NCI-H226 (cell line): ENCODE measurements around the gene TWNK.

Source experiments
- DNase-seq: peaks from one replicate; pipeline ENCODE4 v3.0.0-alpha.2; 2015

The TWNK gene

GRCh38 chr10:101013365-101013825 lies 26.1 kb downstream of the TWNK start:
- no peak for DNase-seq

- DNase-seq, result peak; percentile 50
Observed at GRCh38 chr10:101014230-101014884, 27.0 kb downstream of the TWNK start.

DNA sequence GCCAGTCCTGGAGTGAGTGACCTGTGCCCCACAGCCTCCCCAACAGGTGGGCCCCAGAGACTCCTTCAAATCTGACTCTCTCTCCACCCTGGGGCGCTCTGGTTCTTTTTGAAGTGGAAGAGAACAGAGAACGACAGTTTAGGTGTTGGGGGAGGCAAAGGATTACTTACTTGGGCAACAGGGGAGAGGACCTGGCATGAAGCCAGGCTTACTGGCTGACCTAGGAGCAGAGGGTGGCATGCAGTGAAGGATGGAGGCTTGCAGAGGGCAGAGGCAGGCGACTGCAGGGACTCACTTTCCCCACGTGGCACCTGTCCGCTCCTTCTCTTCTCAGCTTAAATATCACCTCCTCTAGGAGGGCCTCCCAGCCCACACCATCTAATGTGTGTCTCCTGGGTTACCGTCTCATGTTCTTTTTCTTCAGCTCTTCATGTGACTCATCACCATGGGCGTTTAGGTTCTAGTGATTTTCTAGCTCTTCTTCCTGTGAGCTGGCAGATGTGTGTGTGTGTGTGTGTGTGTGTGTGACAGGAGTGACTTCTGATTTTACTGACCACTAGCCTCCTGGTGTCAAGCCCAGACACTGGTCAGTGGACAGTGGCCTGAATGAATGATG lies 27.7 kb downstream of the TWNK start:
- DNase-seq, result peak; percentile 79

DNA sequence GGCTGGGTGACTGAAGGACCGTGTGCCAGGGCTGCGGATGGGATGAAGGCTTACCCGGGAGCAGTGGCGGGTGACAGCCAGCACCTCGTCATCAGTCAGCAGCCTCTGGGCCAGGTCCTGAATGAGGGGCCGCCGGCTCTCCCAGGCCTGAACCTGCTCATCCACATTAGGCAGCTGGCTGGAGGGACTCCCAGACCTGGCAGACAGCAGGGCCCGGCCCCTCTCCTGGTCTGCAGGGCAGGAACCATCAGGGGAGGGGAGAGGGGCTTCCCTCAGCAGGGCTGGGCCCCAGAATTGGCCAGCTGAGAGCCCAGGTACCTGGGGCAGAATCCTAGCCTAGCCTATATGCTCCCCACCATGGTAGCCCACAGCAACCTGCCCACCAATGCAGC lies 28.2 kb downstream of the TWNK start:
- no peak for DNase-seq

- no peak for DNase-seq
Observed at GRCh38 chr10:101016814-101017213, 29.5 kb downstream of the TWNK start.

DNA sequence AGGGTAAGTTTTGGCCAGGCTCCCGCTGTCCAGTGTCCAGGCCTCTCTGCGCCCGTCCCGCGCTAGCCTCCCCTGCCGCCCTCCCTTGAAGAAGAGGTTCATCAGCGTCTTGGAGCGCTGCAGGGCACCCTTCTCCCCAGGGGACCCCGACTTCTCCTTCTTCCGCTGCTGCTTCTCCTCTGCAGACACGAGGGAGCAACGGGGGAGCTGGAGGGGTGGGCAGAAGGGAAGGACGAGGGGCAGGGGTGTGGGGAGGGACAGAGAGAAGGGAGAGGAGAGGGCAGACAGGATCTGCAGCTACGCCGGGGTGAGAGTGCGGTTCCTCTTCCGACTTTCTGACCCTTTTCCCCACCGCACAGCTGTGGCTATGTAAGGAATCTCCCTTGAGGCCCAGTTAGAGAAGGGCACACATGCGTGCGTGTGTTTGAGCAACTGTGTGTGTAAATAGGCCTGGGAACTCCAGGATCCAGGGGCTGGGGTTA lies 30.8 kb downstream of the TWNK start:
- DNase-seq, result no peak

GRCh38 chr10:101018600-101019439 lies 31.5 kb downstream of the TWNK start:
- peak; percentile 74 for DNase-seq

GRCh38 chr10:101019440-101019703 lies 32.0 kb downstream of the TWNK start:
- no peak for DNase-seq

DNA sequence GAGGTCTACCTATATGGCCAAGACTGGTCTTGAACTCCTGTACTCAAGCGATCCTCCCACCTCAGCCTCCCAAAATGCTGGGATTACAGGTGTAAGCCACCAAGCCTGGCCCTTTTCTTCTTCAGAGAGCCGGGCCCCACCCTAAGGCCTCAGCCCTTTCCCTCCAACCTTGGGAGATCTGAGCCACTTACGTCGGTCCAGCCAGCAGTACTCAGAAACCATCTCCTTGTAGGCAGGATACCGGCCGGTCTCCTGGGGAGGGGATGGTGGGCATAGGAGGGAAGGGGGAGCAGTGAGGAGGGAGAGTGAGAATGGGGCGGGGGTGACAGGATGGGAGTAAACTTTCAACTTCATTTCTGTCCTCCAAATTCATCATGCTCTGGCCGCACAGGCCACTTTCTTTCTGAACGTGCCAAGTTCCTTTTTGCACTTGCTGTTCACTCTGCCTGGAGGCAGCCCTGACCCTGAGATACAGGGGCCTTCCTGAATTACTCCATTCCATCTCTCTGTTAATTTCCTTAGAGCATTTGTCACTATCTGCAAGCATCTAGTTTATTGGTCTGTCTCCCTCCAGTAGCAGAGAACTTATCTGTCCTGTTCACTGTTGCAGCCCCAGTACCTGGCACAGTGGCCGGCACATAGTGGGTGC lies 33.2 kb downstream of the TWNK start:
- DNase-seq, result no peak

- DNase-seq, result no peak
Observed at GRCh38 chr10:101021239-101021638, 33.9 kb downstream of the TWNK start.

- no peak for DNase-seq
Observed at GRCh38 chr10:101021692-101022251, 34.4 kb downstream of the TWNK start.

- DNase-seq, result no peak
Observed at GRCh38 chr10:101022967-101023705, 35.8 kb downstream of the TWNK start.

- DNase-seq, result no peak
Observed at GRCh38 chr10:101027106-101027720, 39.9 kb downstream of the TWNK start.

DNA sequence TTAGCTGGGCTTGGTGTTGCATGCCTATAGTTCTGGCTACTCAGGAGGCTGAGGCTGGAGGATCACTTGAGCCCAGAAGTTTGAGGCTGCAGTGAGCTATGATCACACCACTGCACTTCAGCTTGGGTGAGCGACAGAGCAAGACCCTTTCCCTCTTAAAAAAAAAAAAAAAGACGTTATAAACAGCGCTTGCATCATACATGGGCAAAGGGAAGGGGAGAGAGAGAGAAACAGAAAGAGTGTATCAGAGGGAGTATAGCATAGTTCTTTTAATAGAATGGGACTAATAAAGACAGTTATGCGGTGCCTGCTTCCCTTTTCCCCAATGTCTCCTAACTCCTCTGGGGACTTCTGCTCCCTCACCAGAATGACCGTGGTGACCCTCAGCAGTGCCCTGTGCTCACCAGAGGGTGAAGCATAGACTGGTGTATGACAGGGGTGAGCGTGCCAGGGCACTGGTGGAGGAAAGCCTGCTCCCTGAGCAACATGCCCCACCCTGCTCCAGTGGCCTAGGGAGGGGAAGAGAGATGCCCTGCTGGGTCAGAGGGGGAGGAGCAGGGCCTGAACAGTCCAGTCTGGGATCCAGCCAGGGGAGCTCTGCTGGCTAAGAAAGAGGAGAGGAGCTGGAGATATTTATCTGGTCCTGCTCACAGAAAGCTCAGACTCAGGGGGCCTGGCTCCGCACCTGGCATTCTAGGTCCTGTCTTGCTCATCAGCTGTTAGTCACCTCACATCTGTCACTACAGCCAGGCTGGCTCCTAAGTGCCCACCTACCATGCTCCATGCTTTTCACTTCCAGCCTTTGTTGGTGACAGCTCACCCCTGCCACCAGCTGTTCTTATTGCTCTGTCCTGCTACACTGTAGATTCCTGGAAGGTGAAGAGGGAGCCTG lies 41.3 kb downstream of the TWNK start:
- DNase-seq, result no peak

DNA sequence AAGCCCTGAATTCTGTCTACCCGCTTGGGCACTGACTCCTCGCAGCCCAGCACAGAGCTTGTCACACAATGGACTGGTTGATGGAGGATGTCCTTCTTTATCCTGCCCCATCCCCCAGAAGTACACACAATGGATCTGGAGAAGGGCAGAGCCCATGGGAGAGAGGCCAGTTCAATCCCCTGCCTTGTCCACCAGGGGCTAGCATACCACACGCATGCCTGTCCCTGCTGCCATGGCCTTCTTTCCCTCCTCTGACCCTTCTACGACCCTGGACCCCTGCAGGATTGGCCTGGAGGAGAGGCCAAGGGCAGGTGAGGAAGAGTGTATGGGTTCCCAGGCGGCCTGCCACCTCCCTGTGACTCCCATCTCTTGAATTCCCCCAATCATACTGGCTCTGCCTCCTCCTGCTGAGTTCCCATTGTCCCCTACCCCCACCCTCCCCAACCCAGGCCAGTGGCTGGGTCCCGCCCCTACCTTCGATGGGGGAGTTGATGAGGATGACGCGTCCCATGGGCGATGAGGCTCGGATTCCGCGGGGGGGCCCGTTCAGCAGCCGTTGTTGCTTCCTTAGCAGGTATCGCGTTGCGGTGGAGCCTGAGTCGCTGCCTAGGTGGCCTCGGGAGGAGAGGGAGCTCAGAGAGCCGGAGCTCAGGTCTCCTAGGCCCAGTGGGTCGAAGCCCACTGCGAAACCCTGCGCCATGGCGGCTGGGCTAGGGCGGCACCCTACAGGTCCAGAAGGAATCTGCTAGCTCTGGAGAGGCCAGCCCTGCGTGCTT lies 42.4 kb downstream of the TWNK start:
- no peak for DNase-seq

GRCh38 chr10:101030496-101031127 lies 43.3 kb downstream of the TWNK start:
- no peak for DNase-seq

DNA sequence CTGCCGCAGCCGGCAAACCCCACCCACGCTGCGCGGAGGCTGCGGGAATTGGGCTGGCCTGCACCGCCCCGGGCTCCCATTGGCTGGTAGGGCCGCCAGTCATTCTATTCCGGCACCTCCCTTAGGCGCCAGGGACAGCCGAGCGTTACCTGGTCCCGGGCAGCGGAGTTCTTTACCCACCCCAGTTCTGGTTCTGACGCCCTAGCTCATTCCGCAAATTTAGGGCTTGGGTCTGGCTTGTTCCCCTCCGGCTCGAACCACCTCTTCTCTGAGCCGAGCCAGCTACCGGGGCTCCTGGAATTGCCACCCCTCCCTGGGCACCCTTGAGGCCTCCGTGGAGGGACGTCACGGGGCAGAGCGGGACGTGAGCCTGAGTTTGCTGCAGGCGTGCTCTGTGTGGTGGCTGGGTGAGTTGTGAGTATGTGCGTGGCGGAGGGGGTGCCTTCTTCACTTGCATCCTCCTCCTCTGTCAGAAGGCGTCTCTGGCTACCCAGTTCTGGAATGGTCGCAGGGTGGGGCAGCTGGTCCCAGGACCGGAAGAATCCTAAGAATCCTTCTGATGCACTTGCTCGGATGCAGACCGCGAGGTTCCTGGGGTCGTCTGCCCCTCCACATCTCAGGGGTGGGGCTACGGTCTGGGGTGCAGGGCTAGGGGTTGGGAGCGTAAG lies 43.9 kb downstream of the TWNK start, which contains the start of the genes PDZD7 and SFXN3:
Gene PDZD7 (minus strand): TSS at position 2 of the 668 bp plus-strand sequence. CDS start 910 bp downstream, outside the sequence.
Gene SFXN3 (plus strand): TSS at position 107 of the 668 bp plus-strand sequence. CDS start 3,461 bp downstream, outside the sequence.
- peak; percentile 86 for DNase-seq

- DNase-seq, result peak; percentile 63
Observed at GRCh38 chr10:101031796-101032636, 44.7 kb downstream of the TWNK start.
